A673 (cell line): ENCODE measurements around the gene LAMA5. TPM values are rescaled to one million over a fixed set of nuclear protein-coding genes. Genes with fewer than 3 reads are reported as not detected.
A peak's percentile ranks its signal among the peaks of the same experiment; 100 is the strongest.

Experiments used
- BruUV-seq: library from RNA; stranded (reverse); fragments of 400-500 nt; replicated peaks from 2 replicates; lab custom pipeline; 2021; lab: Mats Ljungman, UMichigan
- CTCF ChIA-PET: fragments of 300-600 bp; sonication (Branson Sonifier 250); formaldehyde crosslinking; loops from one replicate; lab custom pipeline; 2022; ENCODE audit warnings: antibody characterized with exemption; lab: Charles Lee
- POLR2A ChIA-PET: fragments of 300-600 bp; sonication (Branson Sonifier 250); formaldehyde crosslinking; loops from one replicate; lab custom pipeline; 2022; ENCODE audit warnings: antibody characterized with exemption; ENCODE audit not compliant: low non-redundant PET; lab: Charles Lee
- DNase-seq: peaks from one replicate; pipeline ENCODE4 v3.0.0-alpha.2; 2015; ENCODE audit warnings: low spot score
- H3K27ac ChIP-seq: fragments of 200-600 bp; sonication (generic); 2 replicates; pipeline ENCODE4 v1.5.1; 2016; ENCODE audit warnings: mixed run types, low read depth, mild to moderate bottlenecking, mixed read lengths, antibody characterized with exemption, low read length; ENCODE audit not compliant: poor library complexity, severe bottlenecking
- H3K27me3 ChIP-seq: fragments of 200-600 bp; sonication (generic); replicated peaks from 2 replicates; pipeline ENCODE4 v1.6.1; 2017; ENCODE audit warnings: mixed run types, low read depth, mild to moderate bottlenecking, mixed read lengths, antibody characterized with exemption, low read length; ENCODE audit not compliant: insufficient read depth, poor library complexity
- H3K36me3 ChIP-seq: fragments of 200-600 bp; sonication (generic); 2 replicates; pipeline ENCODE4 v1.6.1; 2016; ENCODE audit warnings: mixed run types, mild to moderate bottlenecking, mixed read lengths, antibody characterized with exemption, low read length; ENCODE audit not compliant: insufficient read depth, poor library complexity, severe bottlenecking
- H3K4me1 ChIP-seq: fragments of 200-600 bp; sonication (generic); 2 replicates; pipeline ENCODE4 v1.6.1; 2017; ENCODE audit warnings: mixed run types, mild to moderate bottlenecking, mixed read lengths, antibody characterized with exemption, low read length; ENCODE audit not compliant: insufficient read depth, poor library complexity, severe bottlenecking
- H3K4me3 ChIP-seq: fragments of 200-600 bp; sonication (generic); 2 replicates; pipeline ENCODE4 v1.5.1; 2016; ENCODE audit warnings: low read depth, mixed run types, mild to moderate bottlenecking, mixed read lengths, low read length; ENCODE audit not compliant: poor library complexity, severe bottlenecking
- H3K9me3 ChIP-seq: fragments of 200-600 bp; sonication (generic); 2 replicates; pipeline ENCODE4 v1.6.1; 2016; ENCODE audit warnings: mixed run types, low read depth, mild to moderate bottlenecking, mixed read lengths, antibody characterized with exemption, low read length; ENCODE audit not compliant: poor library complexity, severe bottlenecking
- EZH2 ChIP-seq: fragments of 200-600 bp; sonication (generic); IDR thresholded peaks from 2 replicates; pipeline ENCODE4 v1.6.1; 2017; ENCODE audit warnings: borderline replicate concordance, low read depth, mild to moderate bottlenecking, mixed read lengths, antibody characterized with exemption, low read length; ENCODE audit not compliant: poor library complexity, severe bottlenecking
- intact Hi-C: fragments of 100-400 bp; cut with micrococcal nuclease; formaldehyde crosslinking; loops from one replicate; pipeline ENCODE4 v1.10.0; 2022; ENCODE audit not compliant: unreplicated experiment
- total RNA-seq: library from RNA; stranded (reverse); gene quantifications from 2 replicates; pipeline ENCODE4 v1.2.3, GENCODE V29; 2021
- TF ChIP-seq, protein P1 (sequence below): fragments of 300-800, 200-600 bp; sonication (generic); conservative IDR thresholded peaks from 2 replicates; pipeline ENCODE4 v1.5.1; 2017; ENCODE audit warnings: low read depth, mild to moderate bottlenecking, antibody characterized with exemption, low read length, moderate library complexity, mixed read lengths

LAMA5 gene
- total RNA-seq, 1 experiment from 2014 or later: 4.2 TPM

DNA sequence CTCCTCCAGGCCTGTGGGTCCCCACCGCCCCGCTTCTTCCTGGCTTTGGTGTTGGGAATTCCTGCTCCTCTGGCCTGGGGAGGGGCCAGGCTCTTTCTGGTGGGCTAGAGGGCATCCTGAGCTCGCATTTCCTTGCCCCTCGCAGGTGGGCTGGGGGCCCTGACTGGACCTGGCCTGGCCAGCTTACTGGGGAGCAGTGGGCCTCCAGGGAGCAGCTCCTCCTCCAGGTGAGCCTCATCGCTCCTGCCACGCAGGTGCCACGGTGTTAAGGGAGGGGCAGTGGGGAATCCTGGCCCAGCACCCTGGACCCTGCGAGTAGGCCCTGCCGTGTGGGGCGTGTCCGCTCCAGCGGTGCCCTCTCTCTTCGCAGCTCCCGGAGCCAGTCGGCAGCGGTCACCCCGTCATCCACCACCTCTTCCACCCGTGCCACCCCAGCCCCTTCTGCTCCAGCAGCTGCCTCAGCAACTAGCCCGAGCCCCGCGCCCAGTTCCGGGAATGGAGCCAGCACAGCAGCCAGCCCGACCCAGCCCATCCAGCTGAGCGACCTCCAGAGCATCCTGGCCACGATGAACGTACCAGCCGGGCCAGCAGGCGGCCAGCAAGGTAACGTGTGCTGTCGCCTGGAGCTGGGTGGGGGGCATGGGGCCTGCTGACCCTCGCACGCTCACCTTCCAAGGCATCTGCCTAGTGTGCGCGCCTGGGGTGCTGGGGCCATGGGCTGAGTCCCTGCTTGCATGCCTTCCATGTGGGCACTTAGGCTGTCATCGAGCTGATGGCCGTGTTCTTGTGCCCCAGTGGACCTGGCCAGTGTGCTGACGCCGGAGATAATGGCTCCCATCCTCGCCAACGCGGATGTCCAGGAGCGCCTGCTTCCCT lies 59.6 kb downstream of the LAMA5 start:
- Histone ChIP-seq H3K9me3 (no peaks in the 10 kb centered on the region), H3K27me3 (no peaks in the 10 kb centered on the region), H3K4me3 (no peak overlapping the region), H3K4me1 (peaks cover 18% of the 10 kb centered on the region), H3K27ac (no peak overlapping the region), H3K36me3 (peaks cover 50% of the 10 kb centered on the region)
- TF ChIP-seq, protein P1, sequence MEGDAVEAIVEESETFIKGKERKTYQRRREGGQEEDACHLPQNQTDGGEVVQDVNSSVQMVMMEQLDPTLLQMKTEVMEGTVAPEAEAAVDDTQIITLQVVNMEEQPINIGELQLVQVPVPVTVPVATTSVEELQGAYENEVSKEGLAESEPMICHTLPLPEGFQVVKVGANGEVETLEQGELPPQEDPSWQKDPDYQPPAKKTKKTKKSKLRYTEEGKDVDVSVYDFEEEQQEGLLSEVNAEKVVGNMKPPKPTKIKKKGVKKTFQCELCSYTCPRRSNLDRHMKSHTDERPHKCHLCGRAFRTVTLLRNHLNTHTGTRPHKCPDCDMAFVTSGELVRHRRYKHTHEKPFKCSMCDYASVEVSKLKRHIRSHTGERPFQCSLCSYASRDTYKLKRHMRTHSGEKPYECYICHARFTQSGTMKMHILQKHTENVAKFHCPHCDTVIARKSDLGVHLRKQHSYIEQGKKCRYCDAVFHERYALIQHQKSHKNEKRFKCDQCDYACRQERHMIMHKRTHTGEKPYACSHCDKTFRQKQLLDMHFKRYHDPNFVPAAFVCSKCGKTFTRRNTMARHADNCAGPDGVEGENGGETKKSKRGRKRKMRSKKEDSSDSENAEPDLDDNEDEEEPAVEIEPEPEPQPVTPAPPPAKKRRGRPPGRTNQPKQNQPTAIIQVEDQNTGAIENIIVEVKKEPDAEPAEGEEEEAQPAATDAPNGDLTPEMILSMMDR: no peak
- no peak for TF ChIP-seq EZH2
- ChIA-PET CTCF (no interaction called here), POLR2A (no interaction called here)
- DNase-seq: no peak
- no TSS peak for BruUV-seq
- intact Hi-C loops: no loop called here

DNA sequence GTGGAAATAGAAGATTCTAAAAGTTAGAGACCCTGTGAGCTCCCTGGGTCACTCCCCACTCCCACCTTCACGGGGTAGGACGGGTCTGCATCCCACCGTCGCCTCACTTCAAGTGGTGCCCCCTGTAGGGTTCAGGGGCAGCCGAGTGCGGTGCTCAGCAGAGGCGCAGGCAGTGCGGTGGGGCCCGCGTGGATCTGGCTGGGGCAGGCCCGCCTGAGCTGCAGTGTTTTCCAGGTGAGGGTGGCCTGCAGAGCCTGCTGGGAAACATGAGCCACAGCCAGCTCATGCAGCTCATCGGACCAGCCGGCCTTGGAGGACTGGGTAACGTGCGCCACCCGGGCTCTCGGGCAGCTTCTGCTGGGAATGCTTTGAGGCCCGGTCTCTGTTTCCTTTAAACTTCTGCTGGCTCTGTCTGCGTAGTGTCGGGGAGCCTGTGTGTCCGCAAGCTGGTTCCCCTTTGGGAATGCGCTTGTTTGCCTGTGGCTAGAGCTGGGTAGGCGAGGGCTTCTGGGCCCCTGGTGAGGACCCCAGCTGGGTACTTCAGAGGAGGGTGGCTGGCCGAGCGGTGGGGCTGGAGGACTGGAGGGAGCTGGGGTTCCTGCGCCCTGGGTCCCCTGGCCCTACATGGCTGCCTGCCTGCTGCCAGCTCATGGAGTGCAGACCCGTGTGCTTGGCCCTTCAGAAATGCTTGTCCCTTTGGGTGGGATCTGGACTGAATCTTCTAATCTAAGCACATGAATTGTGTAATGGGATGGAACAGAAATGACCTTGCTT lies 60.5 kb downstream of the LAMA5 start:
- BruUV-seq: no TSS peak
- no peak overlapping the region for H3K4me3 ChIP-seq
- CTCF ChIA-PET: no interaction called here
- no peak for DNase-seq
- POLR2A ChIA-PET: no interaction called here
- peaks cover 50% of the 10 kb centered on the region for H3K36me3 ChIP-seq
- H3K27ac ChIP-seq: peak overlapping the region; percentile 23
- peaks cover 18% of the 10 kb centered on the region for H3K4me1 ChIP-seq
- TF ChIP-seq, protein P1: no peak
- TF ChIP-seq EZH2: no peak
- no peaks in the 10 kb centered on the region for H3K27me3 ChIP-seq
- intact Hi-C loops: no loop called here
- no peaks in the 10 kb centered on the region for H3K9me3 ChIP-seq

DNA sequence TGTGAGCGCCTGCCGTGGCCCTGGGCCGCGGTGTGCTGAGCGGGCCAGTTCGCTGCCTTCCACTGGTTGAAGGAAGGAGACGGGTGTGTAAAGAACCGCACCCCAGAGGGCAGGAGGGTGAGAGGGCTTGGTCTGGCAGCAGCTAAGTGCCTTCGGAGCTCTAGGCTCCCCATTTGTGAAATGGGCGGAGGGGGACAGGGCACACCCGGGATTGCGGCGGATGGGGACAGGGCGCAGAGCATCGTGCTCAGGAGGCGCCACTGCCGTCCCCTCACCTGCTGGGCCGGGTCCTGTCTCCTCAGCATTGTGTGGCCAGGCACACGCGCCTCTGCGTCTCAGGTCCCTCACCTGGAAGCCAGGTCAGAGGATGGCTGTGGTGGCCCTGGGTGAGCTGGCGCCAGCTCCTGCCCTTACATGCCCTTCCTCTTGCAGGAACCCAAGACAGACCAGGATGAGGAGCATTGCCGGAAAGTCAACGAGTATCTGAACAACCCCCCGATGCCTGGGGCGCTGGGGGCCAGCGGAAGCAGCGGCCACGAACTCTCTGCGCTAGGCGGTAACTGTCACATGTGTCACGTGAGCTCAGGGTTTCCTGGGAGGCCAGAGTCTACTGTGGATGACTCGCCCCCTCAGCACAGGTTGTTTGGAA lies 61.2 kb downstream of the LAMA5 start:
- H3K4me1 ChIP-seq: peaks cover 18% of the 10 kb centered on the region
- CTCF ChIA-PET: no interaction called here
- POLR2A ChIA-PET: no interaction called here
- H3K36me3 ChIP-seq: peaks cover 50% of the 10 kb centered on the region
- no TSS peak for BruUV-seq
- DNase-seq: no peak
- no peak overlapping the region for H3K4me3 ChIP-seq
- H3K27me3 ChIP-seq: no peaks in the 10 kb centered on the region
- no peaks in the 10 kb centered on the region for H3K9me3 ChIP-seq
- H3K27ac ChIP-seq: peak overlapping the region; percentile 23
- intact Hi-C loops: no loop called here
- TF ChIP-seq EZH2: no peak
- TF ChIP-seq, protein P1: no peak
